ENCODE results near the gene FLG.
"Not testable (repeated sequence)": the region's sequence is repeated elsewhere in the genome, so short reads cannot be mapped to it uniquely, and the experiment has no call there.

The FLG gene

GRCh38 chr1:152325111-152325510 is at the start of gene FLG:
FLG (minus strand) TSS chr1:152325239; CDS start chr1:152315456, 9,783 bp downstream.
- DNase-seq (ENCODE audit: low spot score), result no peak

GRCh38 chr1:152374451-152374850 is 49.4 kb upstream of the FLG start:
- no peak for DNase-seq (ENCODE audit: low spot score)

GRCh38 chr1:152372672-152373071 is 47.6 kb upstream of the FLG start:
- no peak for DNase-seq (ENCODE audit: low spot score)

- DNase-seq (ENCODE audit: low spot score), result no peak
These were observed 42.4 kb upstream of the FLG start for GRCh38 chr1:152367436-152367835.

GRCh38 chr1:152359906-152360305 is 34.9 kb upstream of the FLG start, which contains the start of gene FLG2:
FLG2 (minus strand) TSS chr1:152360006; CDS start chr1:152358884, 1,122 bp downstream.
- no peak for DNase-seq (ENCODE audit: low spot score)

GRCh38 chr1:152356736-152357135 is 31.7 kb upstream of the FLG start:
- DNase-seq (ENCODE audit: low spot score), result no peak

GRCh38 chr1:152349611-152350010 is 24.6 kb upstream of the FLG start:
- DNase-seq (ENCODE audit: low spot score), result no peak

GRCh38 chr1:152348447-152348846 is 23.4 kb upstream of the FLG start:
- DNase-seq (ENCODE audit: low spot score), result no peak

- DNase-seq (ENCODE audit: low spot score), result peak; percentile 65
These were observed 22.2 kb upstream of the FLG start for GRCh38 chr1:152347116-152347728.

GRCh38 chr1:152344438-152344837 is 19.4 kb upstream of the FLG start:
- no peak for DNase-seq (ENCODE audit: low spot score)

GRCh38 chr1:152343006-152343405 is 18.0 kb upstream of the FLG start:
- DNase-seq (ENCODE audit: low spot score), result no peak

- DNase-seq (ENCODE audit: low spot score), result no peak
These were observed 10.4 kb upstream of the FLG start for GRCh38 chr1:152335399-152335798.

- no peak for DNase-seq (ENCODE audit: low spot score)
These were observed 3.9 kb upstream of the FLG start for GRCh38 chr1:152328801-152329391.

- no peak for DNase-seq (ENCODE audit: low spot score)
These were observed 11.1 kb downstream of the FLG start for GRCh38 chr1:152313970-152314369.

- DNase-seq (ENCODE audit: low spot score), result no peak
These were observed 11.7 kb downstream of the FLG start for GRCh38 chr1:152313319-152313801.

GRCh38 chr1:152312169-152312568 is 12.9 kb downstream of the FLG start:
- DNase-seq (ENCODE audit: low spot score), result not testable (repeated sequence)

- no peak for DNase-seq (ENCODE audit: low spot score)
These were observed 15.1 kb downstream of the FLG start for GRCh38 chr1:152309955-152310354.

GRCh38 chr1:152309320-152309901 is 15.6 kb downstream of the FLG start:
- DNase-seq (ENCODE audit: low spot score), result not testable (repeated sequence)

GRCh38 chr1:152308758-152309157 is 16.3 kb downstream of the FLG start:
- DNase-seq (ENCODE audit: low spot score), result not testable (repeated sequence)

- DNase-seq (ENCODE audit: low spot score), result not testable (repeated sequence)
These were observed 17.1 kb downstream of the FLG start for GRCh38 chr1:152307970-152308369.

- not testable (repeated sequence) for DNase-seq (ENCODE audit: low spot score)
These were observed 18.9 kb downstream of the FLG start for GRCh38 chr1:152306123-152306522.

GRCh38 chr1:152304773-152305172 is 20.3 kb downstream of the FLG start:
- DNase-seq (ENCODE audit: low spot score), result not testable (repeated sequence)

GRCh38 chr1:152303139-152303872 is 21.7 kb downstream of the FLG start:
- not testable (repeated sequence) for DNase-seq (ENCODE audit: low spot score)

Measured in hematopoietic multipotent progenitor cell treated with erythropoietin and hydrocortisone succinate and interleukin-3 and kit ligand, for 17 days (in vitro differentiated cells).